Measurements from ENCODE around the gene DBNL.

Gene DBNL

GRCh38 chr7:44101303-44101965 lies 56.9 kb downstream of the DBNL start:
- DNase-seq: no peak

- no peak for DNase-seq
These were observed 57.7 kb downstream of the DBNL start for GRCh38 chr7:44101966-44102845.

- DNase-seq: no peak
These were observed 58.5 kb downstream of the DBNL start for GRCh38 chr7:44102846-44103565.

GRCh38 chr7:44103566-44103922 lies 59.0 kb downstream of the DBNL start:
- DNase-seq: no peak

GRCh38 chr7:44103923-44104859 lies 59.7 kb downstream of the DBNL start, which contains the start of gene AEBP1:
Gene AEBP1 (plus strand): TSS chr7:44104345. CDS start chr7:44104666, 321 bp downstream.
- no peak for DNase-seq

DNA sequence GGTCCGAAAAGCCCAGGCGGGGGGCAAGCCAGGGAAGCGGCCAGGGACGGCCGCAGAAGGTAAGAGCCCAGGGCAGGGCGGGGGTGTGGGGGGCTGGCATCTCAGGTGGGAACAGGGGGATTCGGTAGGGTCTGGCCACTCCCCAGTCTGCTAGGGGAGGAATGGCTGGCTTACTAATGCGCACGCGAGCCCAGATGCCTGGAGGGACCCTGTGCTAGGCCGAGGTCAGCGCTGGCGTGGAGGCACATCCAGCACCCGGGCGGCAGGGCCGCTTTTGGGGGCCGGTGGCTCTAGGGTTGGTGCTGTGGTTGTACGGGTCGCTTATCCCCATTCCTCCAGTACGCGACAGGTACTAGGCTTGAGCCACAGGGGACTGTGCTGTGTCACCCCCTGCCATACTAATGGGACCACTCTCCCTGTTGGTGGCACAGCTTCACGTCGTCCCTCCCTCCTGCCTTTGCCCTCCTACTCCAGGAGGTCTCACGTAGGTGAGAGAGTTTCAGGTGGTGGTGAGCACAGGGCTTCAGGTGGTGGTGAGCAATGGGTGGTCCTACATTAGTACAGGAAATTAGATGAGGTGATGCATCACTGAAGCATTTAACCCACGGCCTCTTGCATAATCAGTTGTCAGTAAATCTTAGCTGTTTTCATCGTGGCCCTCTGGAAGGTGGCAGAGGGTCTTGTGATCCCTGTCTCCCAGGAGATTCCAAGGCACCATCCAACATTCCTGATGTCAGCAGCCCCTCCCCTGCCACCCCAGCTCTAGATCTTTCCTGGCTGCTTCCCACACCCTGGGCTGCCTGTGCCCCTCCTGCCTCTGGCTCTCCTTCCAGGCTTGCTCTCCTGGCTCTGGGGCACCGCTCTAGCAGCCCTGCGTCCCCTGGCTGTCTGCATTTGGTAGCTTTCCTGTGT lies 60.6 kb downstream of the DBNL start:
- no peak for DNase-seq

- no peak for DNase-seq
These were observed 61.3 kb downstream of the DBNL start for GRCh38 chr7:44105832-44106231.

- no peak for DNase-seq
These were observed 62.0 kb downstream of the DBNL start for GRCh38 chr7:44106311-44107065.

DNA sequence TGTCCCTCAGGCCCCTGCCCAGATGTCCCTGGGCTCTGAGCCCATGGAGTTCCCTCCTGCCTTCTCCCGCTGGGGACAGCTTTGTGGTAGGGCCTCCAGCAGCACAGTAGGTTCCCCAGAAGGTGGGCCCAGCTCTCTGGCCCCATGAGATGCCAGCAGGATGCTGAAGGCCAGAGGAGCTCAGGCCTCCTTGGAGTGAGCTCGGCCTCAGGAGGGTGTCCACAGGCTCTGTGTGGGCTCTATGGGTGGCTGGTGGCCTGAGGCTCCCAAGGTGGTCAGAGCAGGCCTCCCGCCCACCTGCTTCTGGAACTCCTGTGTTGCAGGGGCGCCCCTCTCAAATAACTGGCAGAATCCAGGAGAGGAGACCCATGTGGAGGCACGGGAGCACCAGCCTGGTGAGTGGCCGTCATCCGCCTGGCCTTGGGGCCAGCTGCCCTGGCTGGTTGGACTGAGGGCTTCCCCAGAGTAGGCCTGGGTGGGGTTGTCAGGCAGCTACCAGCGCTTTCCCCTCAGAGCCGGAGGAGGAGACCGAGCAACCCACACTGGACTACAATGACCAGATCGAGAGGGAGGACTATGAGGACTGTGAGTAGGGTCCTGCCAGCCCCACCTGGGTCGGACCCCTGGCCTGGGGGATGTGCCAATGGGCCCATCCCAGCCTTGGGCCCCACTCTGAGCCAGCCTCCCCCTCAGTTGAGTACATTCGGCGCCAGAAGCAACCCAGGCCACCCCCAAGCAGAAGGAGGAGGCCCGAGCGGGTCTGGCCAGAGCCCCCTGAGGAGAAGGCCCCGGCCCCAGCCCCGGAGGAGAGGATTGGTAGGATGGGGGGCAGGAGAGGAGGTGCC lies 62.8 kb downstream of the DBNL start:
- no peak for DNase-seq

DNA sequence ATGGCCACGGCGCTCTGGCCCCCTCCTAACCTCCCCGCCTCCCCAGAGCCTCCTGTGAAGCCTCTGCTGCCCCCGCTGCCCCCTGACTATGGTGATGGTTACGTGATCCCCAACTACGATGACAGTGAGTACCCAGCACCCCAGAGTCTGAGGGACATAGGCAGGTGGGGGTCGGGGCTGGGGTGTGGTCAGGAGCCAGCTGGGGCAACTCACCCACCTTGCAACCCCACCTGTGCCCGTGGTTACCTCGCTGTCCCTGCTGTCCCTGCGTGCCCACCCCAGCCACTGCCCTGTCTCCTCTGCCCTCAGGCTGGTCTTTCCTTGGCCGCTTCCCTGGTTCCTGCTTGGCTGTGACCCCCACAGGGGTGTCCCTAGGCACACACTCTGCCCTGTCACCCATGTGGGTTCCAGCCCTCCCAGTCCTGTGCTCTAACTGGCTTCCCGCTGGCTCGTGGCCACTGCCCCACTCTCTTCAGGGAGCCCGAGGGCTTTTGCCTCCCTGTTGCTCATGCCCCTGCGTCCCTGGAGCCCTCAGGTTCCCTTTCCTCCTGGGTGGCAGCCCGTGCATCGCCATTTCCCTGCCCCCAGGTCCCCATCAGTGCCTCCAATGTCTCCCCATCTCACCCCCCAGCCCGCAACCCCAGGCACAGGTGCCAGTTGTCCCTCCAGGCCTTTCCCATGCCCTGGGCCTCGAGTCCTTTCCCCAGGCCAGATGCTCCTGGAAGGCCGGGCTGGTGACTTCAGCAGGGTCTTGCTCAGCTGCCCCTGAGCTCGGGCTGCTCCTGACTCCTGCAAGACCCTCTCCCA lies 63.7 kb downstream of the DBNL start:
- DNase-seq: no peak

GRCh38 chr7:44108768-44109750 lies 64.6 kb downstream of the DBNL start:
- DNase-seq: no peak

GRCh38 chr7:44109991-44110390 lies 65.5 kb downstream of the DBNL start:
- DNase-seq: no peak

DNA sequence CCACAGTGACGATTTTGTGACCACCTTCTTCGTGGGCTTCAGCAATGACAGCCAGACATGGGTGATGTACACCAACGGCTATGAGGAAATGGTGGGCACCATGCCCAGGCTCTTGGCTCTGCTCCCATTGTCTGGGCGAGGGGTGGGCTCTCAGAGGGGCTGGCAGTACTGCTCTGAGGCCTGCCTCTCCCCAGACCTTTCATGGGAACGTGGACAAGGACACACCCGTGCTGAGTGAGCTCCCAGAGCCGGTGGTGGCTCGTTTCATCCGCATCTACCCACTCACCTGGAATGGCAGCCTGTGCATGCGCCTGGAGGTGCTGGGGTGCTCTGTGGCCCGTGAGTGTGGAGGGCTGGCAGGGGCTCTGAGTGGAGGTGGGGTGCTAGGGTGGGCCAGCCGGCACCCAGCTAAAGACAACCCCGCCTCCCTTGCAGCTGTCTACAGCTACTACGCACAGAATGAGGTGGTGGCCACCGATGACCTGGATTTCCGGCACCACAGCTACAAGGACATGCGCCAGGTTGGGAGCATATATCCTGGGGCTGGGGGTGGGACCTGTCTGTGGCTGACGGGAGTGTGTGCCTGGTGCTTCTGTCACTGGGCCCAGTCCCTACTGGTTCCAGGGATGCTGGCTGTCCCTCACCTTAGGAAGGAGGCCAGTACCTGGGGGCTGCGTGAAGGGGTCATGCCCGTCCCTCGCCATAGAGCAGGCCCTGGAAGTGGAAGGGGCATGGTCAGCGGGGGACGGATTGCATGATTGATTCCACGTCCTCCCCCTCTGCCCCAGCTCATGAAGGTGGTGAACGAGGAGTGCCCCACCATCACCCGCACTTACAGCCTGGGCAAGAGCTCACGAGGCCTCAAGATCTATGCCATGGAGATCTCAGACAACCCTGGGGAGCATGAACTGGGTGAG lies 66.5 kb downstream of the DBNL start:
- no peak for DNase-seq

All from NCI-H1436 (cell line).